ENCODE results near the gene STAB1.

The STAB1 gene

DNA sequence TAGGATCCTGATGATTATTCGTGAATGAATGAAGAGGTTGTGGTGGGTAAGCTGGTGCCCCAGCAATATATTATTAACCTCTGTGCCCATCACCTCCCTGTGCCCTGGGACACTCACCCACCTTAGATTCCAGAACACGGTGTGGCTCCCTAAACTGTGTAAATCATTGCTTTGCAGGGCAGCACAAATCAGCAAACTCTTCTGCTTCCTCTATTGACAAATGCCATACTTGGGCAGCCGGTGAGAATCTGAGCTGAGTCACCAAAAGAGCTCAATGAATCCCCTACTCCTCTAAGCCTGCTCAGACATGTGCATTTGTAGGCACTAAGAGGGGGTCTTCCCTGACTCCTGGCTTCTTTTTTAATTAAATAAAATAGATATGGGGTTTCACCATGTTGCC lies 57.0 kb downstream of the STAB1 start:
- Mint-ChIP-seq H3K4me1 (peaks cover 0 to 2% of the 10 kb centered on the region in 2 donors), H3K27me3 (no peaks in the 10 kb centered on the region), H3K4me3 (no peak overlapping the region), H3K9me3 (no peaks in the 10 kb centered on the region), H3K36me3 (peaks cover 7 to 17% of the 10 kb centered on the region in 2 donors), H3K27ac (no peak overlapping the region)
- no peak for ATAC-seq (replicated peaks)
- DNase-seq = no peak

DNA sequence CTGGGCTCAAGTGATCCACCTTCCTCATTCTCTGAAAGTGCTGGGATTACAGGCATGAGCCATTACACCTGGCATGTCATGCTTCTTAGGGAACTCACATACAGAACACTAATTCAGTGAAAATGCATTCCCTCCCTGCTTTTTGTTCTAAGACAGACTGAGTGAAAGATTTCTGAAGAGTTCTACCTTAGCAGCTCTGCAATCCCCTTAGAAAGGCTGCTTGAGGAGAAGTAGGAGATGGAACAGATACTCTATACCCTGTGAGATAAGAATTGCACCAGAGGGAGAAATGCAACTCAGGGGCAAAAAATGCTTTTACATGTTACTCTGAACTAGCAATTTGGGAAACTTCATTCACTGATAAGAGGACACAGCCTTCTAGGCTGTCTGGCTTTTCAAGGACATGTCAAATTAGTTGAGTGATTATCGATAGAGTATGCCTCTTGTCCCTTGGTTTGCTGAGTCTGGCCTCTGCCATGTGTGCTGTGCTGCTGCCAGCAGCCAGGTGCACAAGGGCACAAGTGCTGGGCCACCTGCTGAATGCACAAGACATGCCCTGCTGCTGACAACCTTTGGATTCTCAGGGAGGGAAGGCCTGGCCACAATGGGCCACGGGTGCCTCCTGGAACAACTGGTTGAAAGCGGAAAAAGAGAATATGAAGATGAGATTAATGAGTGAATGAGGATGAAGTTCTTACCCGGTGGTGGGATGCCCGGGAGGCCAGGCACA lies 59.1 kb downstream of the STAB1 start:
- H3K4me3 Mint-ChIP-seq = no peak overlapping the region
- H3K27me3 Mint-ChIP-seq = no peaks in the 10 kb centered on the region
- ATAC-seq (replicated peaks) (no peak), DNase-seq (no peak)
- peak overlapping the region; percentile 63 for H3K27ac Mint-ChIP-seq
- peaks cover 0 to 3% of the 10 kb centered on the region in 2 donors for H3K4me1 Mint-ChIP-seq
- peaks cover 11 to 27% of the 10 kb centered on the region in 2 donors for H3K36me3 Mint-ChIP-seq
- no peaks in the 10 kb centered on the region for H3K9me3 Mint-ChIP-seq

DNA sequence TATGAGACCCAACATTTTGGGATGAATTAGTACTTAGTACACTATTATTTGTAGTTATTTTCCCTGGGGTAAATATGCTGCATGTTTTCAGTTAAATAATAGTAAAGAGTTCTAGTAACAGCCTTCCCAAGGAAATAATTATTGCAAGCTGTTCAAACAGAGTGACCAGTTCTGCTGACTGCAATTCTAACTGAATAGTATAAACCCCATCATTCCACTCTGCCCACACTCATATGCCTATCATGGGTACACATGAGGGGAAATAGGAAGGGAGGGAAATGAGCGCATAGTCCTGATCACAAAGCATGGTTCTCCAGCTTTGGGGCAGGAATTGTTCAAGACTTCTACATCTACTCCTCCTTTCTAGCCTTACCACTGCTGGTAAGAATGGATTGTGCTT lies 59.9 kb downstream of the STAB1 start:
- H3K4me3 Mint-ChIP-seq = no peak overlapping the region
- no peaks in the 10 kb centered on the region for H3K9me3 Mint-ChIP-seq
- H3K36me3 Mint-ChIP-seq = peaks cover 9 to 33% of the 10 kb centered on the region in 2 donors
- no peaks in the 10 kb centered on the region for H3K27me3 Mint-ChIP-seq
- H3K27ac Mint-ChIP-seq = no peak overlapping the region
- peaks cover 0 to 3% of the 10 kb centered on the region in 2 donors for H3K4me1 Mint-ChIP-seq
- DNase-seq (no peak), ATAC-seq (replicated peaks) (no peak)

DNA sequence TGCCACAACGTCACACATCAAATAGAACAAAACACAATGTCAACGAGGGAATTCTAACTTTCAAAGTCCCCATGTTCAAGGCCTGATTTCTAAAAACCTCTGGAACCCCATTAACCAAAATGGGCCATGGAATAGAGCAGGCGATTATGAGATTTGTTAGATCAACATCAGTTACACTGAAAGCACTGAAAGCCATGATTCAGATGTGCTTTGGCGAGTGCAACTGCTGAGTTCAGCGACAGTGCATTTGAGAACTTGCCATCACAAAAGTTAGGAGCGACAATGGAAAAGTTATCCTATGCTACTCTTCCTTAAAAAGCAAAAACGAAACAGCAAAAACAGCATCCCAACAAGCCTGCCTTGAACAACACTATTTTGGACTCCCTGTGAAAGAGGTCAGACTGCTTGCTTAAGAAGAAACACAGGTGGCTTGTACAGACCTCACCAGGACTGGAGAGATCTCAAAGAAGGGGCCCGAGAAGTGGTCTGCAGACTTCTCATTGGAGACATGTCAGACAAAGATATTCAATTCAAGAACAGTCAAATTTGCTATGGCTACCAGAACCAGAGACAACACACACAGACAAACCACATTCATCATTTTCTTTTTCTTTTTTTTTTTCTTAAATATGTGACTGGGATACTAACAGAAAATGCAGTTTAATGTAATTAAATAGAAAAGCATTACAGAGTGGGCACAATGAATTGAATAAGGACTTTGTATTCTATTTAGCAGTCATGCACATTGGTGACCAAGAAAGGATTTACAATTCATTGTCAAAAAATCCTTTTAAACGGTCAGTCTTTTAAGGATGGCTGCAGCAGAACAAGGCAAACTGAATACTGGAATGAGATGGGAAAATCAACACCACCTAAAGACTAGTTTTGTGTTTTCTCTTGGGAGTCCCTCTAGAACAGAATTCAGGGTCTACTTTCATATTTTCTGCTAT lies 62.1 kb downstream of the STAB1 start:
- no peaks in the 10 kb centered on the region for H3K9me3 Mint-ChIP-seq
- ATAC-seq (replicated peaks) (no peak), DNase-seq (no peak)
- H3K27ac Mint-ChIP-seq = no peak overlapping the region
- peaks cover 0 to 3% of the 10 kb centered on the region in 2 donors for H3K4me1 Mint-ChIP-seq
- H3K36me3 Mint-ChIP-seq = peaks cover 5 to 34% of the 10 kb centered on the region in 2 donors
- no peak overlapping the region for H3K4me3 Mint-ChIP-seq
- H3K27me3 Mint-ChIP-seq = no peaks in the 10 kb centered on the region

DNA sequence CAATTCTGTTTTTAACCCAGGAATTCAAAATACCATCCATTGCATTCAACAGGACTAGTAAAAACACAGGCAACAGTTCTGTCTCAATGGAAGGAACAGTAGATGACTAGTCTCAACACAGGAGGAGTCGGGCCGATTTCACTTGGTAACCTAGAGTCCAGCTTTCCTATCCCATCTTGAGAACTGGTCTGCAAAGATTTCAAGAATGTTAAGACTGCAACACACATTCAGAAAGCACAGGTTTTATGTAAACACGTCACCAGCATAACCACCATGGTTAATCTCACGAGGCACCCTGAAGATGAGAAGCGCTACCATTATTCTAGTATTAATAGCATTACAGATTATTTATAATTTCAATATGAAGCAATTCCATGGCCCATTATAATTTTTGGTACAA lies 63.3 kb downstream of the STAB1 start:
- no peak overlapping the region for H3K4me3 Mint-ChIP-seq
- H3K9me3 Mint-ChIP-seq = no peaks in the 10 kb centered on the region
- no peak overlapping the region for H3K27ac Mint-ChIP-seq
- peaks cover 7 to 42% of the 10 kb centered on the region in 2 donors for H3K36me3 Mint-ChIP-seq
- DNase-seq = no peak
- H3K27me3 Mint-ChIP-seq = no peaks in the 10 kb centered on the region
- H3K4me1 Mint-ChIP-seq = peaks cover 0 to 3% of the 10 kb centered on the region in 2 donors
- no peak for ATAC-seq (replicated peaks)

DNA sequence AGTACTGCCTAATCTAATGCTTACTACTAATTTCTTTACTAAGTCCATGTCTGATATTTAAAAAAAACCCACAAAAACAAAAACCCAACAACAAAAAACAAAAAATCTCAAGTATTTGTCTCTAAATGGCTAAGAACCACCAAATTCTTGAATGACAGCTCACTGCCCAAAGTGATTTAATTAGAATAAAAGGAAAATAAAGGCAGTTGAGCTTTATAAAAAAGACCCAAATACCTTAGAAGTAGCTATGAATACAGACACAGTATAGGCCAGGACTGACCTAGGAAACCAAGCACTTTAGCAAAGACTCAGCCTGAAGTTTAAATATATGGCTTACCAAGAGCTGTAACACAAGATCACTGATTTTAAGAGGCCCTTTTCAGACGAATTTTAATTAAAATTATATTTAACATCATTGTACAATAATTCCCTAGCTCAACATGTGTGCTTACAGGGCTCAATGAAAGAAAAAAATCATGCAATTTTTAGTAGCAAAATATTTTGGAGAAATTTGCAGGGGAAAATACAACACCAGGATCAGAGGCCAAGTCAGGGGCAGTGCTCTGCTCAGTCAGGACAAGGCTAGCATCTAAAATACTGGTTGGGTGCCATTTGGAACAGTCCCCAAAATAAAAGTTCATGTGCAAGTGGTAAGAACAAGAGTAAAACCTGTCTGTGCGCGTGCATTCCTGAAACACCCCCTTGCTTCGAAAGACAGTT lies 66.0 kb downstream of the STAB1 start:
- Mint-ChIP-seq H3K27ac (no peak overlapping the region), H3K4me3 (no peak overlapping the region), H3K4me1 (peaks cover 0 to 1% of the 10 kb centered on the region in 2 donors), H3K36me3 (peaks cover 9 to 38% of the 10 kb centered on the region in 2 donors), H3K9me3 (no peaks in the 10 kb centered on the region), H3K27me3 (no peaks in the 10 kb centered on the region)
- DNase-seq (no peak), ATAC-seq (replicated peaks) (no peak)

DNA sequence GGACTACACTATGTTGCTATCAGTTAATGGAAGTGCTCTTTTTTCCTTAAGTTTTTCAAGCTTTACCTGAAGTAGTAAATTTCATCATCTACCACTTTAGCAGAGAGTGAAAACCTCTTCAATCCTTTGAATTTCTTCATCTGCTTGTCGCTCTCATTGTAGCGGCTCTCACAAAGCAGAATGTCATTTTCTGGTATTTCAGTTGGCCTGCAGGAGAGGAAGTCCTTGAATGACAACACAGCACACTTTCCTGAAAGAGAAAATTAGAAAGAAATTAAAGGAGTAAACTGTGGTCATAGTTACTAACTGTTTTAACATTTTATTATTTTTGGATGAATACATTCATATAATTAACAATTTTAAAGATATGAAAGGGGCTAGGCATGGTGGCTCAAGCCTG lies 68.8 kb downstream of the STAB1 start:
- peaks cover 10 to 42% of the 10 kb centered on the region in 2 donors for H3K36me3 Mint-ChIP-seq
- no peaks in the 10 kb centered on the region for H3K27me3 Mint-ChIP-seq
- H3K9me3 Mint-ChIP-seq = no peaks in the 10 kb centered on the region

DNA sequence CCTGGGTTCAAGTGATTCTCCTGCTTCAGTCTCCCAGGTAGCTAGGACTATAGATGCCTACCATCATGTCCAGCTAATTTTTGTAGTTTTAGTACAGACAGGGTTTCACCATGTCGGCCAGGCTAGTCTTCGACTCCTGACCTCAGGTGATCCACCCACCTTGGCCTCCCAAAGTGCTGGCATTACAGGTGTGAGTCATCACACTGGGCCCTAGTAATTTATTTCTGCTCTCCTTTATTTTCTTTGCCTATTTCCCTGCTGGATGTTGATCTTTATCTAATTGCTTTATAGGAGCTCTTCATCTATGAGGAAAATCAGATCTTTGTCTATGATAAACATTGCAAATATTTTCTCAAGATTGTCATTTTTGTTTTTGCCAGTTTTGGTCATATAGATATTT lies 72.9 kb downstream of the STAB1 start:
- Mint-ChIP-seq H3K27ac (no peak overlapping the region), H3K4me3 (no peak overlapping the region), H3K27me3 (no peaks in the 10 kb centered on the region), H3K36me3 (peaks cover 12 to 33% of the 10 kb centered on the region in 2 donors), H3K9me3 (no peaks in the 10 kb centered on the region), H3K4me1 (no peaks in the 10 kb centered on the region)
- DNase-seq (no peak), ATAC-seq (replicated peaks) (no peak)

More for the DNA sequence above, 68.8 kb downstream of the STAB1 start:
- DNase-seq (no peak), ATAC-seq (replicated peaks) (no peak)
- Mint-ChIP-seq H3K4me1 (no peaks in the 10 kb centered on the region), H3K27ac (no peak overlapping the region), H3K4me3 (no peak overlapping the region)

DNA sequence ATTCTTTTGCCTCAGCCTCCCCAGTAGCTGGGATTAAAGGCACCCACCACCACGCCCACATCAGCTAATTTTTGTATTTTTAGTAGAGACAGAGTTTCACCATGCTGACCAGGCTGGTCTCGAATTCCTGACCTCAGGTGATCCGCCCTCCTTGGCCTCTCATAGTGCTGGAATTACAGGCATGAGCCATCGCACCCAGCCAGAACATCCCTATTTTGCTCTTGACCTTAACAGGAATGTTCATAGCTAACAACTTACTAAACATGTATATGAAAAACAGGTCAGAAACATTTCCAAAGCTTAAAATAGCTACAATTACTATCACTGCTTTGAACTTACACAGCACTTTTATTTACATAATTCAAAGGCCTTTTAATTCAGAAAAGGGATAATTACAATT lies 74.9 kb downstream of the STAB1 start:
- Mint-ChIP-seq H3K27me3 (no peaks in the 10 kb centered on the region), H3K4me3 (no peak overlapping the region), H3K27ac (peak overlapping the region; percentile 27), H3K9me3 (no peaks in the 10 kb centered on the region), H3K36me3 (peaks cover 21 to 43% of the 10 kb centered on the region in 2 donors), H3K4me1 (no peaks in the 10 kb centered on the region)
- DNase-seq = no peak
- ATAC-seq (replicated peaks) = no peak

DNA sequence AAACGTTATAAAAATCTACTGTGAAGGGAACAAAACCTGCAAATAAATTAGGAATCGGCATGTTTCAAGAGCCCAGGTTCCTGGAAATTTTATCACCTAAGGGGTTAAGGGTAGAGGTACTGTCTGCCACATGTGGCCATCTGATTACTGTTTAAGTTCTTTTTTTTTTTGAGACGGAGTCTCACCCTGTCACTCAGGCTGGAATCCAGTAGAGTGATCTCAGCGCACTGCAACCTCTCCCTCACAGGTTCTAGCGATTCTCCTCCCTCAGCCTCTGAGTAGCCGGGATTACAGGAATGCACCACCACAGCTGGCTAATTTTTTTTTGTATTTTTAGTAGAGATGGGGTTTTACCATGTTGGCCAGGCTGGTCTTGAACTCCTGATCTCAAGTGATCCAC lies 77.1 kb downstream of the STAB1 start:
- H3K4me1 Mint-ChIP-seq = no peaks in the 10 kb centered on the region
- no peak overlapping the region for H3K4me3 Mint-ChIP-seq
- H3K27me3 Mint-ChIP-seq = no peaks in the 10 kb centered on the region
- H3K36me3 Mint-ChIP-seq = peaks cover 29 to 47% of the 10 kb centered on the region in 2 donors
- ATAC-seq (replicated peaks) (no peak), DNase-seq (no peak)
- H3K9me3 Mint-ChIP-seq = no peaks in the 10 kb centered on the region
- no peak overlapping the region for H3K27ac Mint-ChIP-seq
